Endothelial cell of umbilical vein (primary cell): ENCODE results near the gene PRDM10. TPM values are rescaled to one million over a fixed set of nuclear protein-coding genes. Genes with fewer than 3 reads are reported as not detected.

Source experiments
- BruUV-seq: library from RNA; stranded (reverse); fragments of 400-500 nt; replicated peaks from 2 replicates; lab custom pipeline; 2021; lab: Mats Ljungman, UMichigan
- CTCF ChIA-PET: fragments of 300-600, 350-600 bp; sonication (Branson Sonifier 250); formaldehyde crosslinking; loops from one replicate; lab custom pipeline; 2021; ENCODE audit warnings: antibody characterized with exemption, inconsistent platforms; lab: Charles Lee
- POLR2A ChIA-PET: fragments of 300-600, 350-600 bp; sonication (Branson Sonifier 250); formaldehyde crosslinking; loops from one replicate; lab custom pipeline; 2021; ENCODE audit warnings: antibody characterized with exemption, inconsistent platforms; lab: Charles Lee
- DNase-seq: peaks from one replicate; pipeline ENCODE4 v3.0.0-alpha.2; 2011; ENCODE audit warnings: low read depth, low spot score
- FAIRE-seq: peaks from 2 replicates; lab custom pipeline; 2011; peaks lifted over from hg19 to GRCh38; lab: Jason Lieb, UNC
- H2AFZ ChIP-seq: 2 replicates; pipeline ENCODE4 v1.6.0; 2012; ENCODE audit warnings: low read depth, low read length, control low read depth, inconsistent platforms
- H3K27ac ChIP-seq: 2 replicates; pipeline ENCODE4 v1.5.1; 2011; ENCODE audit warnings: low read depth, mild to moderate bottlenecking, control low read depth, low read length, moderate library complexity; ENCODE audit not compliant: insufficient read depth
- H3K27me3 ChIP-seq, 2 experiments: 2 replicates each; pipeline versions ENCODE4 v1.6.0 to v1.6.1; 2011; ENCODE audit warnings: low read length in 2 of 2, mixed read lengths in 1 of 2; ENCODE audit not compliant: control insufficient read depth in 2 of 2, insufficient read depth in 2 of 2
- H3K36me3 ChIP-seq, 2 experiments: 2 replicates in 1 of 2; 3 replicates in 1 of 2; pipeline ENCODE4 v1.5.1; 2011; ENCODE audit warnings: low read length in 2 of 2, mild to moderate bottlenecking in 1 of 2, moderate library complexity in 1 of 2; ENCODE audit not compliant: control insufficient read depth in 2 of 2, insufficient read depth in 2 of 2; ENCODE audit errors: extremely low read depth in 1 of 2
- H3K4me1 ChIP-seq: 3 replicates; pipeline ENCODE4 v1.5.1; 2011; ENCODE audit warnings: mild to moderate bottlenecking, low read length; ENCODE audit not compliant: control insufficient read depth, insufficient read depth; ENCODE audit errors: extremely low read depth
- H3K4me2 ChIP-seq: 2 replicates; pipeline ENCODE4 v1.6.1; 2011; ENCODE audit warnings: low read length, control low read depth, mixed read lengths; ENCODE audit not compliant: insufficient read depth
- H3K4me3 ChIP-seq, 3 experiments: fragments of 200-600 bp in 1 of 3; sonication (generic), shearing (Covaris generic) in 1 of 3; replicated peaks in 1 of 3; 2 replicates each; pipeline ENCODE4 v1.5.1; 2011 to 2016; ENCODE audit warnings: control low read depth in 3 of 3, low read length in 3 of 3, mild to moderate bottlenecking in 2 of 3, inconsistent platforms in 1 of 3, low read depth in 1 of 3, moderate library complexity in 1 of 3; ENCODE audit not compliant: insufficient read depth in 1 of 3
- H3K79me2 ChIP-seq: 2 replicates; pipeline ENCODE4 v1.6.0; 2012; ENCODE audit warnings: low read length, inconsistent platforms; ENCODE audit not compliant: control insufficient read depth, insufficient read depth
- H3K9ac ChIP-seq: replicated peaks from 2 replicates; pipeline ENCODE3; 2011; ENCODE audit warnings: low read length, control low read depth; ENCODE audit not compliant: insufficient read depth; ENCODE audit errors: extremely low read depth
- H3K9me1 ChIP-seq: replicated peaks from 3 replicates; pipeline ENCODE4 v1.6.0; 2011; ENCODE audit warnings: mild to moderate bottlenecking, low read length; ENCODE audit not compliant: control insufficient read depth, insufficient read depth; ENCODE audit errors: extremely low read depth
- H3K9me3 ChIP-seq: replicated peaks from 2 replicates; pipeline ENCODE4 v1.5.1; 2012; ENCODE audit warnings: low read length, inconsistent platforms; ENCODE audit not compliant: control insufficient read depth, insufficient read depth
- H4K20me1 ChIP-seq: replicated peaks from 2 replicates; pipeline ENCODE3; 2011; ENCODE audit warnings: mild to moderate bottlenecking, low read length; ENCODE audit not compliant: control insufficient read depth, insufficient read depth; ENCODE audit errors: extremely low read depth
- CTCF ChIP-seq, 2 donors: IDR thresholded peaks; 1 replicate in 1 of 2; 2 replicates in 1 of 2; pipeline ENCODE4 v1.5.1; 2011; ENCODE audit warnings: low read length in 2 of 2, mild to moderate bottlenecking in 2 of 2, moderate library complexity in 2 of 2, control low read depth in 1 of 2, inconsistent platforms in 1 of 2, low read depth in 1 of 2; ENCODE audit not compliant: insufficient read depth in 1 of 2; ENCODE audit errors: extremely low read depth in 1 of 2
- EZH2 ChIP-seq: IDR thresholded peaks from 2 replicates; pipeline ENCODE4 v1.6.1; 2012; ENCODE audit warnings: borderline replicate concordance, low read depth, mild to moderate bottlenecking, moderate library complexity, low read length, inconsistent platforms; ENCODE audit not compliant: severe bottlenecking
- FOS ChIP-seq: IDR thresholded peaks from 2 replicates; pipeline ENCODE4 v1.6.1; 2011; ENCODE audit warnings: mild to moderate bottlenecking, low read length, moderate library complexity, borderline replicate concordance; ENCODE audit not compliant: insufficient read depth
- GATA2 ChIP-seq: IDR thresholded peaks from 2 replicates; pipeline ENCODE4 v1.7.0; 2011; ENCODE audit warnings: low read depth, mild to moderate bottlenecking, moderate library complexity, mixed read lengths, low read length; ENCODE audit not compliant: insufficient read length, insufficient read depth
- JUN ChIP-seq: IDR thresholded peaks from 2 replicates; pipeline ENCODE4 v1.6.1; 2011; ENCODE audit warnings: borderline replicate concordance, low read depth; ENCODE audit not compliant: insufficient read length, insufficient read depth
- MAX ChIP-seq: IDR thresholded peaks from 2 replicates; pipeline ENCODE4 v1.6.1; 2011; ENCODE audit not compliant: insufficient read depth, insufficient read length
- MYC ChIP-seq: IDR thresholded peaks from one replicate; pipeline ENCODE4 v1.6.1; 2011; ENCODE audit warnings: mild to moderate bottlenecking, low read depth, low read length
- POLR2A ChIP-seq: IDR thresholded peaks from 2 replicates; pipeline ENCODE4 v1.6.1; 2012; ENCODE audit warnings: low read depth, mild to moderate bottlenecking, control low read depth, low read length
- POLR2AphosphoS5 ChIP-seq: IDR thresholded peaks from 2 replicates; pipeline ENCODE4 v1.6.1; 2012; ENCODE audit warnings: low read depth, mild to moderate bottlenecking, control low read depth, low read length, moderate library complexity; ENCODE audit not compliant: insufficient read depth
- dilution Hi-C: fragments of 300-500 bp; cut with MboI; formaldehyde crosslinking; loops from one replicate; pipeline ENCODE4 v1.15.0; 2019; ENCODE audit warnings: low sequenced_read_pairs; ENCODE audit not compliant: extremely low pct_ligation_motif_present
- intact Hi-C: fragments of 100-400 bp; cut with micrococcal nuclease; formaldehyde crosslinking; loops from one replicate; pipeline ENCODE4 v1.10.0; 2022
- polyA plus RNA-seq, 4 experiments: library from polyadenylated mRNA; depleted of rRNA in 3 of 4; stranded (reverse) in 3 of 4; unstranded in 1 of 4; fragments of >200 nt; gene quantifications; 2 replicates each; pipeline versions ENCODE4 v1.2.1 to v1.2.3, GENCODE V29; 2011 to 2012; ENCODE audit warnings: missing spikeins in 1 of 4
- total RNA-seq: library from RNA; stranded (reverse); gene quantifications from 2 replicates; pipeline ENCODE4 v1.2.3, GENCODE V29; 2021

PRDM10 gene
- total and polyA plus RNA-seq, 2 donors (not counting 3 experiments of a cell fraction or from before 2014, with no cell fraction given), result 9.6 to 13.0 TPM

- no peak overlapping the region for H3K9ac ChIP-seq
- H3K4me3 ChIP-seq, result no peak overlapping the region
- no peaks in the 10 kb centered on the region for H3K9me1 ChIP-seq
- POLR2A ChIA-PET, result no interaction called here
- intact Hi-C loops (loop anchor here (1.0 kb wide), 1 partner anchor 46 kb away; no protein-coding TSS in a partner anchor), dilution Hi-C loops (no loop called here)
- no peak overlapping the region for H3K4me2 ChIP-seq
- DNase-seq (no peak), FAIRE-seq (no peak)
- no peaks in the 10 kb centered on the region for H3K79me2 ChIP-seq
- H3K9me3 ChIP-seq, result no peaks in the 10 kb centered on the region
- no peak overlapping the region for H3K27ac ChIP-seq
- BruUV-seq, result no TSS peak
- CTCF ChIA-PET, result interaction anchor here (1.5 to 2.7 kb wide), 2 partner anchors 9 to 193 kb away, joined by 5 to 17 read pairs; no protein-coding TSS in a partner anchor
- H3K36me3 ChIP-seq, result peaks cover 3 to 5% of the 10 kb centered on the region in 2 experiments
- H3K27me3 ChIP-seq, result no peaks in the 10 kb centered on the region
- H2AFZ ChIP-seq, result no peak overlapping the region
- no peaks in the 10 kb centered on the region for H4K20me1 ChIP-seq
- TF ChIP-seq JUN, result no peak
- TF ChIP-seq POLR2AphosphoS5, result no peak
- no peak for TF ChIP-seq GATA2
- H3K4me1 ChIP-seq, result no peaks in the 10 kb centered on the region
Observed at GRCh38 chr11:129938764-129939163, 63.9 kb downstream of the PRDM10 start.

- Histone ChIP-seq H4K20me1 (no peaks in the 10 kb centered on the region), H3K9me3 (no peaks in the 10 kb centered on the region), H3K36me3 (peaks cover 4 to 5% of the 10 kb centered on the region in 2 experiments), H3K9me1 (no peaks in the 10 kb centered on the region), H3K27ac (no peak overlapping the region), H3K4me3 (no peak overlapping the region), H3K27me3 (no peaks in the 10 kb centered on the region), H3K4me2 (no peak overlapping the region), H3K79me2 (no peaks in the 10 kb centered on the region), H3K9ac (no peak overlapping the region), H2AFZ (no peak overlapping the region), H3K4me1 (no peaks in the 10 kb centered on the region)
- intact Hi-C loops (no loop called here), dilution Hi-C loops (no loop called here)
- ChIA-PET CTCF (interaction anchor here (1.4 kb wide), 1 partner anchor 195 kb away, joined by 5 read pairs; no protein-coding TSS in a partner anchor), POLR2A (no interaction called here)
- FAIRE-seq (peak; percentile 40), DNase-seq (no peak)
- TF ChIP-seq CTCF (IDR thresholded peaks at IDR 0.05; ENCODE audit: extremely low read depth in 1 of 2, insufficient read depth in 1 of 2, low read depth in 1 of 2, low read length in 2 of 2) (no peak), MAX (no peak), GATA2 (no peak), POLR2A (no peak), JUN (no peak), FOS (no peak), POLR2AphosphoS5 (no peak), MYC (no peak), EZH2 (no peak)
- BruUV-seq, result no TSS peak
Observed at GRCh38 chr11:129937592-129938238, 64.9 kb downstream of the PRDM10 start.
